ENCODE data around the gene AHNAK2.

GRCh38 chr14:104941508-104942365, 36.4 kb downstream of the AHNAK2 start:
- TF ChIP-seq CTCF (IDR thresholded peaks at IDR 0.05), result no peak
- no peak for TF ChIP-seq EZH2 (IDR thresholded peaks at IDR 0.05; ENCODE audit: borderline replicate concordance, insufficient read depth, low read depth, low read length, poor library complexity, severe bottlenecking)
